SK-N-SH treated with all-trans-retinoic acid at 6 μM for 48 hours (cell line): ENCODE measurements around the gene F7.

Experiments used
- ATAC-seq: fragments of 200-7000 bp; cut with Tn5 transposase; 3 replicates; pipeline ENCODE4 v1.9.1; 2020; ENCODE audit warnings: mild to moderate bottlenecking, moderate library complexity
- ARNTL ChIP-seq: fragments of 450-650 bp; formaldehyde crosslinking; IDR thresholded peaks from 2 replicates; pipeline ENCODE4 v1.5.0; 2020; ENCODE audit warnings: low read depth, mild to moderate bottlenecking, moderate library complexity, borderline replicate concordance
- BACH2 ChIP-seq: fragments of 250-450 bp; sonication (Bioruptor Pico); IDR thresholded peaks from 2 replicates; pipeline ENCODE4 v1.9.0; 2021; ENCODE audit warnings: mild to moderate bottlenecking, borderline replicate concordance
- CREB5 ChIP-seq: fragments of 250-450 bp; sonication (Bioruptor Pico); IDR thresholded peaks from 2 replicates; pipeline ENCODE4 v1.5.1; 2020; ENCODE audit warnings: low read depth, mild to moderate bottlenecking, moderate library complexity
- CSDC2 ChIP-seq: fragments of 250-450 bp; sonication (Bioruptor Pico); IDR thresholded peaks from 2 replicates; pipeline ENCODE4 v1.5.0; 2020; ENCODE audit warnings: mild to moderate bottlenecking, moderate library complexity
- CSRNP3 ChIP-seq: fragments of 250-450 bp; sonication (Bioruptor Pico); IDR thresholded peaks from 2 replicates; pipeline ENCODE4 v1.5.1; 2021; ENCODE audit warnings: mild to moderate bottlenecking, moderate library complexity
- ESRRG ChIP-seq: fragments of 250-450 bp; sonication (Bioruptor Pico); IDR thresholded peaks from 2 replicates; pipeline ENCODE4 v1.6.1; 2021; ENCODE audit warnings: mild to moderate bottlenecking
- GLIS3 ChIP-seq: fragments of 250-450 bp; sonication (Bioruptor Pico); IDR thresholded peaks from 2 replicates; pipeline ENCODE4 v1.5.0; 2020; ENCODE audit warnings: mild to moderate bottlenecking, moderate library complexity
- ISL1 ChIP-seq: fragments of 250-450 bp; sonication (Bioruptor Pico); IDR thresholded peaks from 2 replicates; pipeline ENCODE4 v2.1.2; 2022; ENCODE audit warnings: mild to moderate bottlenecking, moderate library complexity
- PATZ1 ChIP-seq: fragments of 250-450 bp; sonication (Bioruptor Pico); IDR thresholded peaks from 2 replicates; pipeline ENCODE4 v1.8.0; 2020; ENCODE audit warnings: mild to moderate bottlenecking, moderate library complexity, borderline replicate concordance
- POU6F1 ChIP-seq: fragments of 250-450 bp; sonication (Bioruptor Pico); IDR thresholded peaks from 2 replicates; pipeline ENCODE4 v1.8.0; 2021; ENCODE audit warnings: low read depth, mild to moderate bottlenecking, moderate library complexity, borderline replicate concordance
- PPARA ChIP-seq: fragments of 250-450 bp; sonication (Bioruptor Pico); IDR thresholded peaks from 2 replicates; pipeline ENCODE4 v1.5.0; 2020; ENCODE audit warnings: mild to moderate bottlenecking, borderline replicate concordance
- RARB ChIP-seq: fragments of 250-450 bp; sonication (Bioruptor Pico); IDR thresholded peaks from 2 replicates; pipeline ENCODE4 v1.8.0; 2021; ENCODE audit warnings: mild to moderate bottlenecking, moderate library complexity
- SNAI2 ChIP-seq: fragments of 250-450 bp; sonication (Bioruptor Pico); IDR thresholded peaks from 2 replicates; pipeline ENCODE4 v1.5.0; 2020; ENCODE audit warnings: mild to moderate bottlenecking, moderate library complexity
- TCF4 ChIP-seq: fragments of 250-450 bp; sonication (Bioruptor Pico); IDR thresholded peaks from 2 replicates; pipeline ENCODE4 v1.8.0; 2021; ENCODE audit warnings: mild to moderate bottlenecking, moderate library complexity, borderline replicate concordance
- TOX ChIP-seq: fragments of 250-450 bp; sonication (Bioruptor Pico); IDR thresholded peaks from 2 replicates; pipeline ENCODE4 v1.8.0; 2021; ENCODE audit warnings: mild to moderate bottlenecking, moderate library complexity, borderline replicate concordance
- TSHZ2 ChIP-seq: fragments of 250-450 bp; sonication (Bioruptor Pico); IDR thresholded peaks from 2 replicates; pipeline ENCODE4 v1.5.0; 2020; ENCODE audit warnings: mild to moderate bottlenecking, moderate library complexity
- ZFP3 ChIP-seq: fragments of 250-450 bp; sonication (Bioruptor Pico); IDR thresholded peaks from 2 replicates; pipeline ENCODE4 v1.5.0; 2020; ENCODE audit warnings: mild to moderate bottlenecking, moderate library complexity
- ZFP30 ChIP-seq: fragments of 450-650 bp; formaldehyde crosslinking; IDR thresholded peaks from 2 replicates; pipeline ENCODE4 v1.5.0; 2022; ENCODE audit warnings: mild to moderate bottlenecking, moderate library complexity
- ZNF565 ChIP-seq: fragments of 450-650 bp; formaldehyde crosslinking; conservative IDR thresholded peaks from 2 replicates; pipeline ENCODE4 v1.5.0; 2020; ENCODE audit warnings: low read depth, mild to moderate bottlenecking, moderate library complexity
- ZNF70 ChIP-seq: fragments of 450-650 bp; formaldehyde crosslinking; IDR thresholded peaks from 2 replicates; pipeline ENCODE4 v1.5.0; 2020; ENCODE audit warnings: mild to moderate bottlenecking, moderate library complexity
- ZNF8 ChIP-seq: fragments of 450-650 bp; formaldehyde crosslinking; IDR thresholded peaks from 2 replicates; pipeline ENCODE4 v1.5.0; 2020; ENCODE audit warnings: mild to moderate bottlenecking, moderate library complexity

The F7 gene

GRCh38 chr13:113148940-113149503, 43.4 kb downstream of the F7 start (continued):
- TF ChIP-seq POU6F1 (CRISPR knock-in tag) (no peak), ZFP3 (CRISPR knock-in tag) (no peak), BACH2 (CRISPR knock-in tag) (no peak), TCF4 (CRISPR knock-in tag) (no peak), RARB (no peak), GLIS3 (no peak)

GRCh38 chr13:113149711-113150549, 44.3 kb downstream of the F7 start:
- no peak for TF ChIP-seq GLIS3
- TF ChIP-seq ZFP3 (CRISPR knock-in tag): no peak
- TF ChIP-seq TOX (CRISPR knock-in tag): no peak
- no peak for TF ChIP-seq SNAI2 (CRISPR knock-in tag)
- TF ChIP-seq PPARA (CRISPR knock-in tag): no peak
- no peak for TF ChIP-seq POU6F1 (CRISPR knock-in tag)
- no peak for TF ChIP-seq CREB5
- no peak for TF ChIP-seq ZFP30 (CRISPR knock-in tag)
- TF ChIP-seq ISL1 (CRISPR knock-in tag): no peak
- TF ChIP-seq CSRNP3 (CRISPR knock-in tag): no peak
- no peak for TF ChIP-seq ESRRG
- TF ChIP-seq ZNF8 (CRISPR knock-in tag): no peak
- TF ChIP-seq ARNTL: no peak
- TF ChIP-seq ZNF70: no peak
- TF ChIP-seq TCF4 (CRISPR knock-in tag): no peak
- TF ChIP-seq ZNF565: no peak
- TF ChIP-seq PATZ1: no peak
- TF ChIP-seq CSDC2: no peak
- no peak for TF ChIP-seq RARB
- no peak for TF ChIP-seq TSHZ2 (CRISPR knock-in tag)
- no peak for ATAC-seq
